Lower lobe of right lung (tissue), 2 donors: ENCODE results near the gene SLC25A29. TPM values are rescaled to one million over a fixed set of nuclear protein-coding genes. Genes with fewer than 3 reads are reported as not detected.
"Not testable (repeated sequence)": the region's sequence is repeated elsewhere in the genome, so short reads cannot be mapped to it uniquely, and the experiment has no call there.

Experiments
- ATAC-seq, 2 donors: fragments of 200-7000 bp; cut with Tn5 transposase; one replicate each; pipeline ENCODE4 v1.9.1; 2020 to 2022; ENCODE audit warnings: mild to moderate bottlenecking in 2 of 2, moderate library complexity in 2 of 2
- DNase-seq: peaks from one replicate; pipeline ENCODE4 v3.0.0-alpha.2; 2020
- H3K27ac ChIP-seq: fragments of 200-600 bp; one replicate; pipeline ENCODE4 v1.8.0; 2022
- H3K27me3 ChIP-seq: fragments of 200-600 bp; one replicate; pipeline ENCODE4 v1.8.0; 2022; ENCODE audit warnings: low read depth
- H3K36me3 ChIP-seq: fragments of 200-600 bp; one replicate; pipeline ENCODE4 v1.8.0; 2022; ENCODE audit warnings: mild to moderate bottlenecking
- H3K4me1 ChIP-seq: fragments of 200-600 bp; one replicate; pipeline ENCODE4 v1.8.0; 2022
- H3K4me3 ChIP-seq: fragments of 200-600 bp; one replicate; pipeline ENCODE4 v1.8.0; 2022; ENCODE audit warnings: mild to moderate bottlenecking
- H3K9me3 ChIP-seq: fragments of 200-600 bp; one replicate; pipeline ENCODE4 v1.8.0; 2022
- intact Hi-C: fragments of 100-400 bp; cut with DNase I; formaldehyde crosslinking; loops from one replicate; pipeline ENCODE4 v1.11.0; 2022
- total RNA-seq: library from RNA; stranded (reverse); fragmentation: NEBNext Ultra II Directional; extraction: Animal tissue kit (Norgen Biotek cat#: 25700); gene quantifications from one replicate; pipeline ENCODE4 v1.2.1, GENCODE V29; 2021
- TF ChIP-seq, protein P1 (sequence below): fragments of 200-600 bp; IDR thresholded peaks from one replicate; pipeline ENCODE4 v1.8.0; 2022; ENCODE audit warnings: antibody characterized with exemption, mild to moderate bottlenecking
- donor health status: DM: no; HTN: yes; CAD: no; lungs with severe emphysema.

SLC25A29 gene
- total RNA-seq, 1 donor from 2014 or later: 76.0 TPM

GRCh38 chr14:100288382-100289185 lies 17.7 kb downstream of the SLC25A29 start:
- no peak for ATAC-seq
- no peak overlapping the region for H3K4me3 ChIP-seq
- no peak overlapping the region for H3K27ac ChIP-seq
- intact Hi-C loops: no loop called here
- no peak for DNase-seq
- H3K36me3 ChIP-seq: peaks cover 31% of the 10 kb centered on the region
- no peaks in the 10 kb centered on the region for H3K9me3 ChIP-seq
- H3K27me3 ChIP-seq: no peaks in the 10 kb centered on the region
- peaks cover 16% of the 10 kb centered on the region for H3K4me1 ChIP-seq
- TF ChIP-seq, protein P1, sequence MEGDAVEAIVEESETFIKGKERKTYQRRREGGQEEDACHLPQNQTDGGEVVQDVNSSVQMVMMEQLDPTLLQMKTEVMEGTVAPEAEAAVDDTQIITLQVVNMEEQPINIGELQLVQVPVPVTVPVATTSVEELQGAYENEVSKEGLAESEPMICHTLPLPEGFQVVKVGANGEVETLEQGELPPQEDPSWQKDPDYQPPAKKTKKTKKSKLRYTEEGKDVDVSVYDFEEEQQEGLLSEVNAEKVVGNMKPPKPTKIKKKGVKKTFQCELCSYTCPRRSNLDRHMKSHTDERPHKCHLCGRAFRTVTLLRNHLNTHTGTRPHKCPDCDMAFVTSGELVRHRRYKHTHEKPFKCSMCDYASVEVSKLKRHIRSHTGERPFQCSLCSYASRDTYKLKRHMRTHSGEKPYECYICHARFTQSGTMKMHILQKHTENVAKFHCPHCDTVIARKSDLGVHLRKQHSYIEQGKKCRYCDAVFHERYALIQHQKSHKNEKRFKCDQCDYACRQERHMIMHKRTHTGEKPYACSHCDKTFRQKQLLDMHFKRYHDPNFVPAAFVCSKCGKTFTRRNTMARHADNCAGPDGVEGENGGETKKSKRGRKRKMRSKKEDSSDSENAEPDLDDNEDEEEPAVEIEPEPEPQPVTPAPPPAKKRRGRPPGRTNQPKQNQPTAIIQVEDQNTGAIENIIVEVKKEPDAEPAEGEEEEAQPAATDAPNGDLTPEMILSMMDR: no peak

- H3K4me3 ChIP-seq, H3K27ac ChIP-seq, H3K27me3 ChIP-seq, H3K9me3 ChIP-seq, intact Hi-C loops, DNase-seq, ATAC-seq: not testable (repeated sequence)
- Histone ChIP-seq H3K4me1 (peaks cover 19% of the 10 kb centered on the region), H3K36me3 (peaks cover 31% of the 10 kb centered on the region)
Measured at GRCh38 chr14:100287998-100288295, 18.3 kb downstream of the SLC25A29 start.

DNA sequence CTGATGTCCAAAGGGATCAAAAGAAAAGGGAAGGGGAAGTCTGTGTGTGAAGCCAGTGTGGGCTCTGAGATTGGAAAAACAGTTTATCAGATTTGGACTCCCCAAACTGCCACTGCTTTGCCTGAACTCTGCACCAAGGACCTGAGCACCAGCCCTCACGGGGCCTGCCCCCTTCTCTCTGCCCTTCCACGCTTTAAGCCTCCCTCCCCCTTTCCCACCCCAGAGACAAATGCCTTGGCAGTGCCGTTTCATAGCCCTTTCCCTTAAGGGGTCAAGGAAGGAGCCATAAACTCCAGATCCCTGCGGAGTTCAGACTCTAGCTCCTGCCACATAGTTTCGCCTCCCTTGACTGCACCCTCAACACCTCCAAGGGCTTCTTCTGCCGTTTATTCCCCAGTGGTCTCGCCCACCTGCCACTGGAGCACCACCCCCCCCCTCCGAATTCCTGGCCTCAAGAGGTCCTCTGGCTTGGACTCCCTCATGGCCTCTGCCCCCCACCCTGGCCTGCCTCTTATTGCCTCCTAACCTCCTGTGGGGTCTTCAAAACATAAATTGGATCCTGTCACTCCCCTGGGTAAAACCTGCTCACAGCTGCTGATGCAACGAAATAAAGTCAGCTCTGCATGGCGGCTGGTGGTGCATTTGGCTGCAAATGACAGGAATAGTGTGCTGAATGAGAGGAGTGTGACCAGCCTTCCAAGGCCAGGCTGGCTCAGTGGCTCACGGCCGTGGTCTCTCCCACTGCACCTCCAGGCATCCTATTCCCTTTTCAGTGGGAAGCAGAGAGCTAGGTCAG lies 18.8 kb downstream of the SLC25A29 start:
- Histone ChIP-seq H3K4me1 (peaks cover 24% of the 10 kb centered on the region), H3K36me3 (peaks cover 30% of the 10 kb centered on the region), H3K27me3 (no peaks in the 10 kb centered on the region), H3K9me3 (no peaks in the 10 kb centered on the region), H3K27ac (no peak overlapping the region), H3K4me3 (no peak overlapping the region)
- intact Hi-C loops: no loop called here
- TF ChIP-seq, protein P1: no peak
- DNase-seq (no peak), ATAC-seq (no peak)

DNA sequence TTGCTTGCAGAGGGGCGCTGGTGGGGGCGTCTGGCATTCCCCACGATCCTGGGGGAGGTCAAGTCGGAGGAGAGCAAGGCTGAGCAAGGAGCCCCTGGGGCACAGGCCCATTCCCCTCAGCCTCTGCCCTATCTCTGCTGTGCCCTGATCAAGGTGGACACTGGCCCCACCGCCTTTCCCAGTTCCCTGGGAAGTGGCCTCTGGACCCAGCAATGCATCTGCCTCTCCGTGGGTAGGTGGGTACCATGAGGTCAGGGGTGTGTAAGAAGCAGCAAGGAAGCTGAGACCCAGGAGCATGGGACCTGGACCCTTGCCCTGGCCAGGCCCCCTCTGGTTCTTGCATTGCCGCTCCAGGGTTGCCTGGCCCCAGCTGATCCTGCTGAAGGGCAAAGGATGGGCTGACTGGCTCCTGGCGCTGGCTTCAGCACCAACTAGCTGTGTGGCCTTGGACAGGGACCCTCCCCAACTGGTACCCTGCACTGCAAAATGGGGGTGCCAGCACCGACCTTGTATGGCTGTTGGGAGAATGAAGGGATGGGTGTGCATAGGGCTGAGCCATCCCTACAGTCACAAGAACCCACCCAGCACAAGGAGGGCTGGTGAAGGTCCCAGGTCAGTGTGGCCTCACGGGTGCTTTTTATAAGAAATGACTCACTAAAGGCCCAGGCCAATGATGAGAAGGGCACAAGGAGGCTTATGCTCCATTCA lies 19.6 kb downstream of the SLC25A29 start:
- TF ChIP-seq, protein P1: no peak
- Histone ChIP-seq H3K27ac (no peak overlapping the region), H3K4me3 (no peak overlapping the region), H3K4me1 (peaks cover 32% of the 10 kb centered on the region), H3K27me3 (no peaks in the 10 kb centered on the region), H3K9me3 (no peaks in the 10 kb centered on the region), H3K36me3 (peaks cover 22% of the 10 kb centered on the region)
- DNase-seq (no peak), ATAC-seq (no peak)
- intact Hi-C loops: no loop called here

DNA sequence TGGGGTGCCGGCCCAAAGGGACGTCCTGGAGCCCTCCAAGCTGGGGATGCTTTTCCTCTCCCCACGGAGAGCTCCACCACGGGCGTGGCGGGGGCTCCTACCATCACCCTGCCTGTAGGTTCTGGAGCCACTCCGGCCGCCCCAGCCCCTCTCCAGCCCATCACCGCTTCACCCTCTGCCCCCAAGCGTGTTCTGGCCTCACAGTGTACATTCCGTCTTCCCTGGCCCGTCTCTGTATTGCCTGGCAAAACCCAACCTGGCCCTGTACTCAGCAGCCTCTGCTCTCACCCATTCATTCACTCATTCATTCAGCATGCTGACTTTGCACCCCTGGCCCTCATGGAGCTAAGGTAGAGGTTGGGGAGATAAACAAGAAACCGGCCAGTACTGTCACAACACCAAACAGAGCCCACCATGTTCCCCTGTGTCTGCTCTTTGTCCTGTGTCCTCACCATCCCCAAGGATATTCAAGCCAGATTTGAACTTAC lies 20.3 kb downstream of the SLC25A29 start:
- H3K27ac ChIP-seq: peak overlapping the region; percentile 89
- H3K4me1 ChIP-seq: peaks cover 37% of the 10 kb centered on the region
- H3K36me3 ChIP-seq: peaks cover 17% of the 10 kb centered on the region
- no peaks in the 10 kb centered on the region for H3K9me3 ChIP-seq
- no peak for DNase-seq
- ATAC-seq: peak in 1 of 2 donors; percentile 0
- H3K4me3 ChIP-seq: peak overlapping the region; percentile 76
- no peaks in the 10 kb centered on the region for H3K27me3 ChIP-seq
- TF ChIP-seq, protein P1: no peak
- intact Hi-C loops: no loop called here
